ENCODE results near the gene CAMK2A.
A peak's percentile ranks its signal among the peaks of the same experiment; 100 is the strongest.

CAMK2A gene

DNA sequence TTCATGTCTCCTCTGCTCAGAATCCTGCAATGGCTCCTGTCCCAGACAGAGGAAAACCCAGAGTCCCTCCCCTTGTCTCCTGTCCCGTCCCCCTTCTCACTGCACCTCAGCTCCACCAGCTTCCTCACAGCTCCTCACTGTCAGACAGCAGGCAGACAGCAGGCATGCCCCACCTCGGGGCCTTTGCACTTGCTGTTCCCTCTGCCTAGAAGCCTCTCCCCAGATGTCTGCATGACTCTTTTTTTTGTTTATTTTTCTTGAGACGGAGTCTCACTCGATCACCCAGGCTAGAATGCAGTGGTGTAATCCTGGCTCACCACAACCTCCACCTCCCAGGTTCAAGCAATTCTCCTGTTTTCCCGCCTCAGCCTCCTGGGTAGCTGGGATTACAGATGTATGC, 108.5 kb downstream of the CAMK2A start (continued):
- TF ChIP-seq HOXC10 (CRISPR knock-in tag; IDR thresholded peaks at IDR 0.05) (no peak), ZBTB1 (tag by site-specific recombination; IDR thresholded peaks at IDR 0.05) (no peak), ZNF311 (tag by site-specific recombination; IDR thresholded peaks at IDR 0.05; ENCODE audit: borderline replicate concordance) (no peak), GLIS1 (tag by site-specific recombination; IDR thresholded peaks at IDR 0.05) (peak; percentile 59), ZNF623 (tag by site-specific recombination; IDR thresholded peaks at IDR 0.05) (peak; percentile 94), PRDM1 (tag by site-specific recombination; IDR thresholded peaks at IDR 0.05) (no peak)
- TF ChIP-seq, protein P1, sequence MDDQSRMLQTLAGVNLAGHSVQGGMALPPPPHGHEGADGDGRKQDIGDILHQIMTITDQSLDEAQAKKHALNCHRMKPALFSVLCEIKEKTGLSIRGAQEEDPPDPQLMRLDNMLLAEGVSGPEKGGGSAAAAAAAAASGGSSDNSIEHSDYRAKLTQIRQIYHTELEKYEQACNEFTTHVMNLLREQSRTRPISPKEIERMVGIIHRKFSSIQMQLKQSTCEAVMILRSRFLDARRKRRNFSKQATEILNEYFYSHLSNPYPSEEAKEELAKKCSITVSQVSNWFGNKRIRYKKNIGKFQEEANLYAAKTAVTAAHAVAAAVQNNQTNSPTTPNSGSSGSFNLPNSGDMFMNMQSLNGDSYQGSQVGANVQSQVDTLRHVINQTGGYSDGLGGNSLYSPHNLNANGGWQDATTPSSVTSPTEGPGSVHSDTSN (CRISPR knock-in tag; IDR thresholded peaks at IDR 0.05), result no peak

DNA sequence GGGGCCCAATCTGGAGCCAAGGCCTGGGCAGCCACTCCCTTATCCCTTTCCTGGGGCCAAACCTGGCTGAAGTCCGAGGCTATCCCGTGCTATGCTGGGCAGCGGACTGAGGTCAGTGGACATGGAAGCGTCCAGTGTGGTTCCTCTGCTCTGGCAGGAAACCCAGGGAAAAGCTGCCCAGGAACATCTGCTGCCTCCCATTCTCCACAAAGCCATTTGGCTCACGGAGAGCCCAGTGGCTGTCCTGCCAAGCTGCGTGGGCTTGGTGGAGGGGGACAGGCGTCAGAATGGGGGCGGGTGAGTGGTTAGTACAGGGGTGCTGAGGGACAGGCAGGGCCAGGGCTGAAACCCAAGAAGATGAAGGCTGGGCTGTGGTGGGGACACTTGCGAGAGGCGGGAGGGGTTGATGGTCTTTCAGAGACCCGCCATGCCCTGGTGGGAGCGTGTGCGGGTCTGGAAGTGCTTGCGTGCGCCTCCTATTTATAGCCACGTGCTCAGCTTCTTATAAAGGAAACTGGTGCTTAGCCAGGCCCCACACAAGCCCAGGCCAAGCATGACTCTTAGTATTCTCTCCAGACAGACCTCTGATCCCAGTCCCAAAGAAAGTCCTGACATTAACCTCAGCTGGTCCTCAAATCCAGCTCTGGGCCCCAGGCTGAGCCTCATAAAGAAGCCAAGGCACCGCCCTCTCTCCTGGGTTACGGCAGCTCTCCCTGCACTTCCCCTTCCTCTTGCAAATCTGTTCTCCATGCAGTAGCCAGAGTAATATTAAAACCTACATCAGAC, 109.1 kb downstream of the CAMK2A start:
- POLR2A ChIA-PET, result no interaction called here
- TF ChIP-seq ZNF660 (tag by site-specific recombination; IDR thresholded peaks at IDR 0.05), result no peak
- TF ChIP-seq ZFHX2 (tag by site-specific recombination; conservative IDR thresholded peaks at IDR 0.05), result peak; percentile 27; the same call in 1 of the 2 replicates
- no peak for TF ChIP-seq ZNF837 (tag by site-specific recombination; IDR thresholded peaks at IDR 0.05)
- TF ChIP-seq ZNF48 (tag by site-specific recombination; IDR thresholded peaks at IDR 0.05), result no peak
- Histone ChIP-seq H3K27ac (ENCODE audit: extremely low read depth, low read depth, low read length) (no peak overlapping the region), H3K9me3 (ENCODE audit: control insufficient read depth, insufficient read depth, low read depth, low read length) (no peaks in the 10 kb centered on the region), H3K4me3 (ENCODE audit: low read depth, low read length) (no peak overlapping the region), H3K4me1 (ENCODE audit: control insufficient read depth, insufficient read depth, low read length) (0 out of 2 replicates have a peak, but pooled peaks cover 3% of the 10 kb centered on the region), H3K36me3 (ENCODE audit: control insufficient read depth in 2 of 2, insufficient read depth in 1 of 2, low read length in 2 of 2) (no peaks in the 10 kb centered on the region)
- CTCF ChIA-PET, result interaction anchor here (0.8 kb wide), 1 partner anchor 25 kb away, joined by 3 read pairs; no protein-coding TSS in a partner anchor

DNA sequence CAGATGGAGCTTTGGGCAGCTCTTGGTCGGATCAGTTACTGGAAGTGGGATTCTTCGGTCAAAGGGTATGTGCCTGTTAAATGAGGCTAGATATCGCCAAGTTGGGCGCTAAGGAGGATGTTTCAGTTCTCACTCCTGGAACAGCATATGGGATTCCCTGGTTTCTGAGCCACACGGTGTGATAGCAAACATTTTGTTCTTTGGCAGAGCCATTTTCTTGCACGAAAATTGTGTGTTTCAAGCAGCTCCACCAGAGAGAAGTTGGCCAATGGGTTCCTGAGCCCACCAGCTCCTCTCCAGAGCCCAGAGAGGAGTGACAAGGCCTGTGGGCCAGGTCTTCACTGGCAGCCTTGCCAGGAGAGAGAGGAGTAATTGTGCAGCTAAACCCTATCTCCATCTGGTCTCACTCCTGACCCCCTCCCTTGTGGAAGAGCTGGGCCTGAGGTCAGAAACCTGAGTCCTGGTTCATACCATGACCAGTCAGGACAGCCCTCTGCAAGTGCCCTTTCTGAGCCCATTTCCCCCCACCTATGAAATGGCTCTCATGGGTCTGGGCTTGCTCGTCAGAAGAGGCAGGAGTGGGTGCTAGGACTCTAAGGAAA, 110.5 kb downstream of the CAMK2A start:
- no peaks in the 10 kb centered on the region for H3K36me3 ChIP-seq (ENCODE audit: control insufficient read depth in 2 of 2, insufficient read depth in 1 of 2, low read length in 2 of 2)
- no peak overlapping the region for H3K27ac ChIP-seq (ENCODE audit: extremely low read depth, low read depth, low read length)
- H3K4me1 ChIP-seq (ENCODE audit: control insufficient read depth, insufficient read depth, low read length), result 0 out of 2 replicates have a peak, but pooled peaks cover 3% of the 10 kb centered on the region
- TF ChIP-seq, protein P2, sequence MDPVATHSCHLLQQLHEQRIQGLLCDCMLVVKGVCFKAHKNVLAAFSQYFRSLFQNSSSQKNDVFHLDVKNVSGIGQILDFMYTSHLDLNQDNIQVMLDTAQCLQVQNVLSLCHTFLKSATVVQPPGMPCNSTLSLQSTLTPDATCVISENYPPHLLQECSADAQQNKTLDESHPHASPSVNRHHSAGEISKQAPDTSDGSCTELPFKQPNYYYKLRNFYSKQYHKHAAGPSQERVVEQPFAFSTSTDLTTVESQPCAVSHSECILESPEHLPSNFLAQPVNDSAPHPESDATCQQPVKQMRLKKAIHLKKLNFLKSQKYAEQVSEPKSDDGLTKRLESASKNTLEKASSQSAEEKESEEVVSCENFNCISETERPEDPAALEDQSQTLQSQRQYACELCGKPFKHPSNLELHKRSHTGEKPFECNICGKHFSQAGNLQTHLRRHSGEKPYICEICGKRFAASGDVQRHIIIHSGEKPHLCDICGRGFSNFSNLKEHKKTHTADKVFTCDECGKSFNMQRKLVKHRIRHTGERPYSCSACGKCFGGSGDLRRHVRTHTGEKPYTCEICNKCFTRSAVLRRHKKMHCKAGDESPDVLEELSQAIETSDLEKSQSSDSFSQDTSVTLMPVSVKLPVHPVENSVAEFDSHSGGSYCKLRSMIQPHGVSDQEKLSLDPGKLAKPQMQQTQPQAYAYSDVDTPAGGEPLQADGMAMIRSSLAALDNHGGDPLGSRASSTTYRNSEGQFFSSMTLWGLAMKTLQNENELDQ (tag by site-specific recombination; IDR thresholded peaks at IDR 0.05; ENCODE audit: low read depth), result no peak
- TF ChIP-seq, protein P3, sequence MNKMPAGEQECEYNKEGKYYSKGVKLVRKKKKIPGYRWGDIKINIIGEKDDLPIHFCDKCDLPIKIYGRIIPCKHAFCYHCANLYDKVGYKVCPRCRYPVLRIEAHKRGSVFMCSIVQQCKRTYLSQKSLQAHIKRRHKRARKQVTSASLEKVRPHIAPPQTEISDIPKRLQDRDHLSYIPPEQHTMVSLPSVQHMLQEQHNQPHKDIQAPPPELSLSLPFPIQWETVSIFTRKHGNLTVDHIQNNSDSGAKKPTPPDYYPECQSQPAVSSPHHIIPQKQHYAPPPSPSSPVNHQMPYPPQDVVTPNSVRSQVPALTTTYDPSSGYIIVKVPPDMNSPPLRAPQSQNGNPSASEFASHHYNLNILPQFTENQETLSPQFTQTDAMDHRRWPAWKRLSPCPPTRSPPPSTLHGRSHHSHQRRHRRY (tag by site-specific recombination; IDR thresholded peaks at IDR 0.05), result no peak
- no peak for TF ChIP-seq ZNF169 (tag by site-specific recombination; IDR thresholded peaks at IDR 0.05)
- no peak overlapping the region for H3K4me3 ChIP-seq (ENCODE audit: low read depth, low read length)
- ChIA-PET CTCF (interaction anchor here (0.6 to 1.4 kb wide), 4 partner anchors 10 to 547 kb away, joined by 3 to 4 read pairs (median 3); no protein-coding TSS in a partner anchor), POLR2A (no interaction called here)
- H3K9me3 ChIP-seq (ENCODE audit: control insufficient read depth, insufficient read depth, low read depth, low read length), result no peaks in the 10 kb centered on the region

DNA sequence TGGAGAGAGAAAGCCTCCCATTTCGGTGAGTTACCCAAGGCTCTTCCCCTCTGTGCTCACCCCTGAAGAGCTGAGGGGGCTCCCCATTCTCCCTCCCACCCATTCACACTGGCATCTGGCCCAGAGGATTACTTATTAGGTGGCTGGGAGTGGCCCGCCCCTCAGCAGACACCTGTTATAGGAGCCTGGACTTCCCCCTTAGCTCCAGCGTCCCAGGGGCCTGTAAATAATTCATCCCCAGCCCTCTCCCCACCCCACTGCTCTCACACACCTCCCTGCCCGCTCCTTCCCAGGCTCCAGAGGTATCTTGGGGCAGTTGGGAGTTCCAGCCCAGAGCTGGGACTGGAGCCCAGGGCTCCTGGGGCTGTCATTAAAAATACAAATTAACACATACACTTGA, 111.3 kb downstream of the CAMK2A start:
- CTCF ChIA-PET, result interaction anchor here (1.4 kb wide), 1 partner anchor 10 kb away, joined by 4 read pairs; no protein-coding TSS in a partner anchor
- Histone ChIP-seq H3K4me3 (ENCODE audit: low read depth, low read length) (no peak overlapping the region), H3K27ac (ENCODE audit: extremely low read depth, low read depth, low read length) (no peak overlapping the region), H3K4me1 (ENCODE audit: control insufficient read depth, insufficient read depth, low read length) (0 out of 2 replicates have a peak, but pooled peaks cover 3% of the 10 kb centered on the region), H3K9me3 (ENCODE audit: control insufficient read depth, insufficient read depth, low read depth, low read length) (no peaks in the 10 kb centered on the region), H3K36me3 (ENCODE audit: control insufficient read depth in 2 of 2, insufficient read depth in 1 of 2, low read length in 2 of 2) (no peaks in the 10 kb centered on the region)
- POLR2A ChIA-PET, result no interaction called here
- TF ChIP-seq ZIC2 (tag by site-specific recombination; IDR thresholded peaks at IDR 0.05) (no peak), SCRT2 (tag by site-specific recombination; IDR thresholded peaks at IDR 0.05) (0 out of 2 replicates have a peak, but pooled peaks have one; percentile 20)

Measured in HEK293 (cell line).